Fibroblast of lung (primary cell): ENCODE measurements around the gene UGT2B17. TPM values are rescaled to one million over a fixed set of nuclear protein-coding genes. Genes with fewer than 3 reads are reported as not detected.
"Not testable (repeated sequence)": the region's sequence is repeated elsewhere in the genome, so short reads cannot be mapped to it uniquely, and the experiment has no call there.

Source experiments
- DNase-seq, 2 donors: peaks; one replicate each; pipeline versions ENCODE4 v3.0.0 to v3.0.0-alpha.2; 2010; ENCODE audit warnings: low read depth in 2 of 2
- H2AFZ ChIP-seq: 2 replicates; pipeline ENCODE4 v1.5.1; 2012; ENCODE audit warnings: low read length, control low read depth, inconsistent platforms
- H3K27ac ChIP-seq: 2 replicates; pipeline ENCODE4 v1.5.1; 2011; ENCODE audit warnings: low read length, control low read depth; ENCODE audit not compliant: insufficient read depth
- H3K27me3 ChIP-seq: 2 replicates; pipeline ENCODE4 v1.5.1; 2011; ENCODE audit warnings: mild to moderate bottlenecking, low read length; ENCODE audit not compliant: control insufficient read depth, insufficient read depth
- H3K36me3 ChIP-seq: 2 replicates; pipeline ENCODE4 v1.5.1; 2011; ENCODE audit warnings: low read length; ENCODE audit not compliant: control insufficient read depth, insufficient read depth
- H3K4me1 ChIP-seq: 2 replicates; pipeline ENCODE4 v1.5.1; 2011; ENCODE audit warnings: low read length; ENCODE audit not compliant: control insufficient read depth, insufficient read depth; ENCODE audit errors: extremely low read depth
- H3K4me2 ChIP-seq: 2 replicates; pipeline ENCODE4 v1.5.1; 2011; ENCODE audit warnings: low read length, control low read depth; ENCODE audit not compliant: insufficient read depth; ENCODE audit errors: extremely low read depth
- H3K4me3 ChIP-seq, 4 experiments: fragments of 200-600 bp in 1 of 4; sonication (generic) in 1 of 4; replicated peaks in 1 of 4; 2 replicates each; pipeline ENCODE4 v1.5.1; 2011 to 2016; ENCODE audit warnings: low read length in 4 of 4, low read depth in 3 of 4, mild to moderate bottlenecking in 3 of 4, control low read depth in 2 of 4, inconsistent platforms in 1 of 4, mixed read lengths in 1 of 4; ENCODE audit not compliant: insufficient read depth in 1 of 4; ENCODE audit errors: control extremely low read depth in 1 of 4
- H3K79me2 ChIP-seq: 2 replicates; pipeline ENCODE4 v1.5.1; 2012; ENCODE audit warnings: mild to moderate bottlenecking, low read length, inconsistent platforms; ENCODE audit not compliant: control insufficient read depth, insufficient read depth
- H3K9ac ChIP-seq: 2 replicates; pipeline ENCODE4 v1.5.1; 2011; ENCODE audit warnings: mild to moderate bottlenecking, low read length, control low read depth; ENCODE audit not compliant: insufficient read depth
- H3K9me3 ChIP-seq: 2 replicates; pipeline ENCODE4 v1.5.1; 2012; ENCODE audit warnings: low read depth, low read length; ENCODE audit not compliant: control insufficient read depth, insufficient read depth
- H4K20me1 ChIP-seq: 2 replicates; pipeline ENCODE4 v1.5.1; 2011; ENCODE audit warnings: low read length; ENCODE audit not compliant: control insufficient read depth, insufficient read depth; ENCODE audit errors: extremely low read depth
- CTCF ChIP-seq, 2 donors: IDR thresholded peaks in 1 of 2; conservative IDR thresholded peaks in 1 of 2; 1 replicate in 1 of 2; 2 replicates in 1 of 2; pipeline ENCODE4 v1.5.1; 2011 to 2012; ENCODE audit warnings: low read length in 2 of 2, control low read depth in 1 of 2, inconsistent platforms in 1 of 2, low read depth in 1 of 2, mild to moderate bottlenecking in 1 of 2
- EZH2 ChIP-seq: IDR thresholded peaks from 2 replicates; pipeline ENCODE4 v1.5.1; 2012; ENCODE audit warnings: low read length, control low read depth, mild to moderate bottlenecking; ENCODE audit errors: missing control alignments
- polyA plus RNA-seq, 2 donors: library from polyadenylated mRNA; depleted of rRNA in 1 of 2; stranded (reverse) in 1 of 2; unstranded in 1 of 2; fragments of >200 nt; gene quantifications; 2 replicates each; pipeline ENCODE4 v1.2.1, GENCODE V29; 2011 to 2012; ENCODE audit warnings: missing spikeins in 1 of 2
- total RNA-seq: library from RNA; depleted of rRNA; stranded (reverse); fragments of >200 nt; gene quantifications from 2 replicates; pipeline ENCODE4 v1.2.1, GENCODE V29; 2014

Gene UGT2B17
- total and polyA plus RNA-seq, 2 donors (not counting 1 experiment from before 2014, with no cell fraction given), result not detected

- Histone ChIP-seq H3K27me3 (no peaks in the 10 kb centered on the region), H3K4me3 (no peak overlapping the region), H3K4me1 (no peaks in the 10 kb centered on the region), H2AFZ (no peak overlapping the region), H3K9me3 (no peaks in the 10 kb centered on the region), H3K79me2 (no peaks in the 10 kb centered on the region), H3K27ac (no peak overlapping the region), H3K36me3 (no peaks in the 10 kb centered on the region), H3K4me2 (no peak overlapping the region), H4K20me1 (no peaks in the 10 kb centered on the region), H3K9ac (no peak overlapping the region)
- TF ChIP-seq EZH2, result no peak
- no peak for TF ChIP-seq CTCF (conservative IDR thresholded peaks at IDR 0.05 in 1 of 2, IDR thresholded peaks at IDR 0.05 in 1 of 2; ENCODE audit: low read depth in 1 of 2, low read length in 2 of 2)
- DNase-seq, result no peak
These were observed 55.1 kb downstream of the UGT2B17 start for GRCh38 chr4:68520985-68521384.

GRCh38 chr4:68518889-68519288, 57.2 kb downstream of the UGT2B17 start:
- no peaks in the 10 kb centered on the region for H3K27me3 ChIP-seq
- H3K79me2 ChIP-seq, result no peaks in the 10 kb centered on the region
- no peak overlapping the region for H2AFZ ChIP-seq
- H3K9me3 ChIP-seq, result no peaks in the 10 kb centered on the region
- H3K27ac ChIP-seq, result no peak overlapping the region
- no peak for DNase-seq
- no peak overlapping the region for H3K9ac ChIP-seq
- no peaks in the 10 kb centered on the region for H3K4me1 ChIP-seq
- no peak overlapping the region for H3K4me2 ChIP-seq
- TF ChIP-seq EZH2, result no peak
- no peak for TF ChIP-seq CTCF (conservative IDR thresholded peaks at IDR 0.05 in 1 of 2, IDR thresholded peaks at IDR 0.05 in 1 of 2; ENCODE audit: low read depth in 1 of 2, low read length in 2 of 2)
- H3K36me3 ChIP-seq, result no peaks in the 10 kb centered on the region
- no peak overlapping the region for H3K4me3 ChIP-seq
- no peaks in the 10 kb centered on the region for H4K20me1 ChIP-seq

GRCh38 chr4:68505452-68505851, 70.7 kb downstream of the UGT2B17 start:
- H3K9me3 ChIP-seq, H3K4me3 ChIP-seq, H3K9ac ChIP-seq, H3K79me2 ChIP-seq, DNase-seq, H3K27me3 ChIP-seq, H4K20me1 ChIP-seq, H3K36me3 ChIP-seq, H3K27ac ChIP-seq, H3K4me2 ChIP-seq, H3K4me1 ChIP-seq, H2AFZ ChIP-seq: not testable (repeated sequence)

GRCh38 chr4:68504836-68505235, 71.3 kb downstream of the UGT2B17 start:
- H4K20me1 ChIP-seq, H3K4me2 ChIP-seq, H3K9ac ChIP-seq, DNase-seq, H2AFZ ChIP-seq, H3K79me2 ChIP-seq, H3K9me3 ChIP-seq, H3K27ac ChIP-seq, H3K36me3 ChIP-seq, H3K27me3 ChIP-seq, H3K4me1 ChIP-seq, H3K4me3 ChIP-seq: not testable (repeated sequence)

GRCh38 chr4:68503462-68503861, 72.7 kb downstream of the UGT2B17 start:
- not testable (repeated sequence) for DNase-seq, H4K20me1 ChIP-seq, H2AFZ ChIP-seq, H3K36me3 ChIP-seq, H3K27me3 ChIP-seq, H3K9me3 ChIP-seq, H3K9ac ChIP-seq, H3K27ac ChIP-seq, H3K4me1 ChIP-seq, H3K79me2 ChIP-seq, H3K4me3 ChIP-seq, H3K4me2 ChIP-seq
